NCI-H2196 (cell line): ENCODE data around the gene STRN4.
A peak's percentile ranks its signal among the peaks of the same experiment; 100 is the strongest.
"Not testable (repeated sequence)": the region's sequence is repeated elsewhere in the genome, so short reads cannot be mapped to it uniquely, and the experiment has no call there.

Experiments
- DNase-seq: peaks from one replicate; lab custom pipeline; 2025; ENCODE audit not compliant: unreplicated experiment; lab: John Stamatoyannopoulos, UW

The STRN4 gene

GRCh38 chr19:46775642-46776258 lies 29.5 kb upstream of the STRN4 start:
- no peak for DNase-seq

DNA sequence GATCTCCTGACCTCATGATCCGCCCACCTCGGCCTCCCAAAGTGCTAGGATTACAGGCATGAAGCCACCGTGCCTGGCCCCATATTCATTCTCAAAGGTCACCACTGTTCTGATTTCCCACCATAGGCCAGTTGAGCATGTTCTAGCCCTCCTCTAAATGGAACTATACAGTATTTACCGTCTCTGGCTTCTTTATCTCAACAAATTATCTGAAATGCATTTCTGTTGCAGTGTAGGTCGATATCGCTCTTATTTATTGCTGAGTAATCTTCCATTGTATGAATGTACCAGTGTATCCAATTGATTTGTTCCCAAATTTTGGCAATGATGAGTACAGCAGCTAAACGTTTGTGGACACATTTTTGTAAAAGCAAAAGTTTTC lies 26.8 kb upstream of the STRN4 start:
- no peak for DNase-seq

DNA sequence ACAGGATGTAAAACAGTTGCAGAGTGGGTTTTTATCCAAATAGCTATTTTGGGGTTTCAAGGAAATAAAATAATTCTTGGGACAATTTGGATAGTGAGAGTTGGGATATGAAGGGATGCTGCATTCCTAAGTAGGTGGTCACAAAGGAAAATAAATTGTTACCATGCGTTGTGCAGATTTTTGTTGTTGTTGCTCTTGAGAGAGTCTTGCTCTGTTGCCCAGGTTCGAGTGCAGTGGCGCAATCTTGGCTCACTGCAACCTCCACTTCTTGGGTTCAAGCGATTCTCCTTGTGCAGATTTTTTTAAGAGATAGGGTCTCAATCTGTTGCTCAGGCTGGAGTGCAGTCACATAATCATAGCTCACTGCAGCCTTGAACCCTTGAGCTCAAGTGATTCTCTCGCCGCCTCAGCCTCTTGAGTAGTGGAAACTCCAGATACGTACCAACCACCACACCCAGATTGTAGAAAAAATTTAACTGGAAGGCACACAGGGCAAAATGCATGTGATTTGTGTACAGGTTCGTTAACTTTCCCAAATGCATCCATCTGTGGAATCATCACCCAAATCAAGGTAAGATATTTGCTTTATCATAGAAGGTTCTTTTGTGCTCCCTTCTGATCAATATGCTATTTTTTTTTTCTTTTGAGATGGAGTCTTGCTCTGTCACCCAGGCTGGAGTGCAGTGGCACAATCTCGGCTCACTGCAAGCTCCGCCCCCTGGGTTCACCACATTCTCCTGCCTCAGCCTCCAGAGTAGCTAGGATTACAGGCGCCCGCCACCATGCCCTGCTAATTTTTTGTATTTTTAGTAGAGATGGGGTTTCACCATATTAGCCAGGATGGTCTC lies 26.1 kb upstream of the STRN4 start:
- DNase-seq = no peak

DNA sequence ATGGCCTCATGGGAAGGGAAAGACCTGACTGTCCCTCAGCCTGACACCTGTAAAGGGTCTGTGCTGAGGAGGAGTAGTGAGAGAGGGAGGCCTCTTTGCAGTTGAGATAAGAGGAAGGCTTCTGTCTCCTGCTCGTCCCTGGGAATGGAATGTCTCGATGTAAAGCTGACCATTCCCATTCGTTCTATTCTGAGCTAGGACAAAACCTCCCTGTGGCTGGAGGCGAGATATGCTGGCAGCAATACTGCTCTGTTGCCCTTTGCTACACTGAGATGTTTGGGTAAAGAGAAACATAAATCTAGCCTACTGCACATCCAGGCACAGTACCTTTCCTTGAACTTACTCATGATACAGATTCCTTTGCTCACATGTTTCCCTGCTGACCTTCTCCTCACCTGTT lies 22.5 kb upstream of the STRN4 start:
- not testable (repeated sequence) for DNase-seq

DNA sequence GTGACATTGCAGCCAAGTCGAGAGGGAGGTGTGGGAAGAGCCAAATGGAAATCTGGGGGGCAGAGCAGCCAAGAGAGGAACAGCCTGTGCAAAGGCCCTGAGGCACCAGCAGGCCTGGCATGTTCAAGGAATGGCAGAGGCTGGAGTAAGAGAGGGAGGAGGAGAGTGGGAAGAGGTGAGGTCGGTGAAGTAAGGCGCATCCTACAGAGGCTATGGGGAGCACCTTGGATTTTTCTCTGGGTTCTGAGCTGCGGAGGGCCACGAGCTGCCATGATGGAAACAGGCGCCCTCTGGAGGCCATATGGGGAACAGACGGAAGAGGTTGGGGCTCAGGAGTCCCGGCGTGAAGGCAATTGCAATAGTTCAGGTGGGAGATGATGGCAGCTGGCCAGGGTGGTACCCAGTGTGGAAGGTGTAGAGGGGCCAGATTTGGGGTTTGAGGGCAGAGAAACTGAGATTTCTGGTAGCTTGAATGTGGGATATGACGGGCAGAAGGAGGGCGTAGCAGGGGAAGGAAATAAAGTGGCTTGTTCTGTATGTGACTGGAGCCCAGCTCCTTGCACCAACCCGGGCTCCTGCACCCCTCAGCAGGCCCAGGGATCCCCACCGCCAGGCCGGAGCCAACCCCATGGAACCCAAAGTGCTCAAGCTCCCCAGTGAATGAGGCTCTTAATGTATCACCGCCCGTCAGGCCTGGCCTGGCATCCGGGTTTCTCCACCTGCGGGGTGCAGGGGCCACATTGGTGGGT lies 20.5 kb upstream of the STRN4 start:
- DNase-seq = peak; percentile 41

DNA sequence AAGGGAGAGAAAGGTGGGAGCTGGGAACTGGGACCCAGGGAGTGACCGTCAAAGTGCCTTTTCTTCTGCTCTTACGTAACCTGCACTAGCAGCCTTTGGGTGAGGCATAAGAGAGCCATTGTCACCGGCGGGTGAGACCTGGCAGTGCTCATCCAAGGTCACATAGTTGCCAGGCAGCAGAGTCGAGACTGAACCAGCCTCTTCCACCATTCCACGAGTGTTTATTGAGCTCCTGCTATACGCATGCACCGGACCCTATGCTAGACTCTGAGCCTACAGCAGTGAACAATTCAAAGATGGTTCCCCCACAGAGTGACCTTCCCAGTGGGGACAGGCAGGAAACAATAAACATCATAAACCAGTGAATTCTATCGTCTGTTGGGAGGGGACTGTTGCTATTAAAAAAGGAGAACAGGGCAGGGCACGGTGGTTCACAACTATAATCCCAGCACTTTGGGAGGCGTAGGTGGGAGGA lies 18.6 kb upstream of the STRN4 start:
- no peak for DNase-seq

DNA sequence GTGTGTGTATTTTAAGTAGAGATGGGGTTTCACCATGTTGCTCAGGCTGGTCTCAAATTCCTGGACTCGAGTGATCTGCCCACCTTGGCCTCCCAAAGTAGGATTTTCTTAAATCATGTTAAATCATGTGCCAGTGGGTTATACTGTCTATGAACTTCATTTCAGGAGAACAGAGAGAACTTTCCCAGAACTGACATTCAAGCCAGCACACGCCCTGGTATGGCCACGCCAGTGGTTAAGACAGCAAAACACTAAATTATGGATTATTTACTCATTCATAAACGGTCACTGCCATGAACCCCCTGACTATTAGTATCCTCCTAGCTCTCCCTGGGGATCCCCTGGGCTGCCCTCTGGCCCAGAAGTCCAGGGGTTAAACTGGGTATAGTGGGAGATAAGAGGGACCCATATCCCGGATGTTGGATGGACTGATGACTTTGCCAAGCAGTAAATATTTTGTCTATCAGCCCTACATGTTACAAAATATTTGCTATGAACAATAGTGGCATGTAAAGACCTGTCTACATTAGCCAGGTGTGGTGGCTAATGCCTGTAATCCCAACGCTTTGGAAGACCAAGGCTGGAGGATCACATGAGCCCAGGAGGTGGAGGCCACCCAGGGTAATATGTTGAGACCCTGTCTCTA lies 16.1 kb upstream of the STRN4 start:
- no peak for DNase-seq

GRCh38 chr19:46761418-46761831 lies 15.2 kb upstream of the STRN4 start:
- DNase-seq = no peak

DNA sequence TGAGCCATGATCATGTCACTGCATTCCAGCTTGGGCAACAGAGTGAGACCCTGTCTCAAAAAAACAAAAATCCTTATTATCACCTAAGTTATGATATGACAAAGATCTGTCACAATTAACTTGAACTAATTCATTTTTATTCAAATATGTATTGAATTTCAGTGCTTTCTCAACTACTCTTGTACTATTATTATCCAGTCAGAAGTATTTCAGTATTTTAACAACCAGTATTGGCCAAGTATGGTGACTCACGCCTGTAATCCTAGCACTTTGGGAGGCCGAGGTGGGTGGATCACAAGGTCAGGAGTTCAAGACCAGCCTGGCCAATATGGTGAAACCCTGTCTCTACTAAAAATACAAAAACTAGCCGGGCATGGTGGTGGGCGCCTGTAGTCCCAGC lies 14.6 kb upstream of the STRN4 start:
- DNase-seq = not testable (repeated sequence)

DNA sequence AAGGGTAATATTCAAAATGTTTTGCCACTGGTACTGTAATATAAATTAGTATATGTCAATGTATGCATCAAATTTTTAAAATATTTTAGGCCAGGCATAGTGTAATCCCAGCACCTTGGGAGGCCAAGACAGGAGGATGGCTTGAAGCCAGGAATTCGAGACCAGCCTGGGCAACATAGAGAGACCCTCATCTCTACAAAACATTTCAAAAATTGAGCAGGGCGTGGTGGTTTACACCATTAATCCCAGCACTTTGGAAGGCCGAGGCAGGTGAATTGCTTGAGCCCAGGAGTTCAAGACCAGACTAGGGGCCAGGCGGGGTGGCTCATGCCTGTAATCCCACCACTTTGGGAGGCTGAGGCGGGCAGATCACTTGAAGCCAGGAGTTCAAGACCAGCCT lies 14.1 kb upstream of the STRN4 start:
- DNase-seq = no peak

- DNase-seq = no peak
Observed at GRCh38 chr19:46759817-46760333, 13.6 kb upstream of the STRN4 start.

- no peak for DNase-seq
Observed at GRCh38 chr19:46759206-46759605, 13.0 kb upstream of the STRN4 start.

- no peak for DNase-seq
Observed at GRCh38 chr19:46756544-46756888, 10.3 kb upstream of the STRN4 start.

DNA sequence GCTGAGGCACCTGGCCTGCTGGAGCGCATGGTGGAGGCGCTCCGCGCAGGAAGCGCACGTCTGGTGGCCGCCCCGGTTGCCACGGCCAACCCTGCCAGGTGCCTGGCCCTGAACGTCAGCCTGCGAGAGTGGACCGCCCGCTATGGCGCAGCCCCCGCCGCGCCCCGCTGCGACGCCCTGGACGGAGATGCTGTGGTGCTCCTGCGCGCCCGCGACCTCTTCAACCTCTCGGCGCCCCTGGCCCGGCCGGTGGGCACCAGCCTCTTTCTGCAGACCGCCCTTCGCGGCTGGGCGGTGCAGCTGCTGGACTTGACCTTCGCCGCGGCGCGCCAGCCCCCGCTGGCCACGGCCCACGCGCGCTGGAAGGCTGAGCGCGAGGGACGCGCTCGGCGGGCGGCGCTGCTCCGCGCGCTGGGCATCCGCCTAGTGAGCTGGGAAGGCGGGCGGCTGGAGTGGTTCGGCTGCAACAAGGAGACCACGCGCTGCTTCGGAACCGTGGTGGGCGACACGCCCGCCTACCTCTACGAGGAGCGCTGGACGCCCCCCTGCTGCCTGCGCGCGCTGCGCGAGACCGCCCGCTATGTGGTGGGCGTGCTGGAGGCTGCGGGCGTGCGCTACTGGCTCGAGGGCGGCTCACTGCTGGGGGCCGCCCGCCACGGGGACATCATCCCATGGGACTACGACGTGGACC lies 9.7 kb upstream of the STRN4 start:
- no peak for DNase-seq

- no peak for DNase-seq
Observed at GRCh38 chr19:46755077-46755852, 9.0 kb upstream of the STRN4 start.

DNA sequence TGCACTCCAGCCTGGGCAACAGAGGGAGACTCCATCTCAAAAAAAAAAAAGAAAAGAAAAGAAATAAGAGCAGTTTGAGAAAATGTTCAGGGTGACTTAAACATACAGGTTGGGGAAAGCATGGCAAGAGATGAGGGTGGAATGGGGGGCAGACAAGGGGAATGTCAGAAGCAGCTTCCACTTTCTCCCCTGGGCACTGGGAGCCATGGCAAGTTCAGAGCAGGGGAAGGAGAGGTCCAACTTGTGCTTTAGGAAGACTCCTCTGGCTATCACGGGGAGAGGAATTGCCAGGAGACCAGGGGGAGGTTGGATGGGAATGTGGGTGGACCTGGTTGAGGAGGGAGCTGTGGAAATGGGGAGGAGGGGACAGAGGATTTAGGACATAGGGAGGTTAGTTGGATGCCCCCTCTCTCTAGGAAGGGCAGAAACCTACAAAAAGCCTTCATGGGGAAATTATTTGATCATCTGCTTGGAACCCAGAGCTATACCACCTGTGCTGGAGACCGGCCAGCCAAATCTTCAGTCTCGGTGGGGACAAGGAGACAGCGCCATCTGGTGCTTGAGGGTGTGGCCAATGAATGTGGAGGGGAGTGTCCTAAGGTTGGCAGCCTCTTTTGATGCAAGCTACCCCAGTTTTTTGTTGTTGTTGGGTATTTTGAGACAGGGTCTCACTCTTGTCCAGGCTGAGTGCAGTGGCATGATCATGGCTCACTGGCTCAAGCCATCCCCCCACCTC lies 7.3 kb upstream of the STRN4 start:
- peak; percentile 73 for DNase-seq

DNA sequence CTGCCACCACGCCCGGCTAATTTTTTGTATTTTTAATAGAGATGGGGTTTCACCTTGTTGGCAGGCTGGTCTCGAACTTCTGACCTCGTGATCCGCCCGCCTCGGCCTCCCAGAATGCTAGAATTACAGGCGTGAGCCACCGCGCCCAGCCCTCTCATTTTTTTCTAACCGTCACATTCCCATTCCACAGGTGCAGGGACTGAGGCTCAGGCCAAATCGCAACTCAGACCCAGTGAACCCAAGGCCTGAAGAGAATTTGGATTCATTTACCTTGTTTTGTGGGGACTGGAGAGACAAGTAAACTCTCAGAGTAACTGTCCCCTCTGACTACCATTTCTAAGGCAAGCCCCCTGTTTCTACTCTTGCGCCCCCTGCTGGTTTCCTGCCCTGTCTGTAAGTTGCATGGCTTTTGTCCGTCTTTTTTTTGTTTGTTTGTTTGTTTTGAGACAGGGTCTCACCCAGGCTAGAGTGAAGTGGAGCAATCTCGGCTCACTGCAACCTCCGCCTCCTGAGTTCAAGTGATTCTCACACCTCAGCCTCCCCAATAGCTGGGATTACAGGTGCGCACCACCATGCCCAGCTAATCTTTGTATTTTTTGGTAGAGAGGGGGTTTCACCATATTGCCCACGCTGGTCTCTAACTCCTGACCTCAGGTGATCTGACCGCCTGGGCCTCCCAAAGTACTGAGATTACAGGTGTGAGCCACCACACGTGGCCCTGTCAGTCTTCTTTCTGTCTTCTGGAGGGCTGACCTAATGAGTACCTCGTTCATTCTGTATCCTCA lies 2.3 kb upstream of the STRN4 start:
- DNase-seq = peak; percentile 18

DNA sequence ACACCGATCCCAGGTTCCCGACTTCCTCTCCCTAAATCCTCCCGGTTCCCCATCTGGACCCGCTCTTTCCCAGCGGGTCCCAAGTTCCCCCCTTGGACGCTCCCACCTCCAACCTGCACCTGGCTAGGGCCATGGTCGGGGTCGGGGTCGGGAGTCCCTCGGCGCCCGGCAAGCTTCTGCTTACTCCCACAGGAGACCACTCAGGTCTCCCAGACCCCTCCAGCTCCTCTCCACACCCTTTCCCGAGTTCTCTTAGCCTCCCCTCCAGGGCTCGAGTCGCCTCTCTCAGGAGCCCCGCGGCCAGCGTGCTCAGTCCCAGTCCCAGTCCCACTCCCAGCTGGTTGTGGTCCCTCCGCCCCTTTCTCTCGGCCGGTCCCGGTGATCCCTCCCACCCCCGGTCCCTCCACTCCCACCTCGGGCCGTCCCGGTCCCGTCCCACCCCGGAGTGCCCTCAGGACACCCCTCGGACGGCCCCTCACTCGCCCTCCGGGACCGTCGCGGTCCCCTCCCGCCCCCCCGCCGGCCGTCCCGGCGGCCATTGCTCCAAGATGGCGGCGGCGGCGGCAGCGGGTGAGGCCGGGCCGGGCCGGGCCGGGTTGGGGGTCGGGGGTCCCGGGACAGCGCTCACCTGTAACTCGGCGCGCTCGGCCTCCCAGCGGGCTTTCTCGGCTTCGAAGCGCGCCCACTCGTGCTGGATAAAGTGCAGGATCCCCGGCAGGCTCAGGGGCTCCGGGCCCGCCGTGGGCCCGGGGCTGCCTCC lies 549 bp downstream of the STRN4 start, which contains the start of gene FKRP:
Gene FKRP, plus strand, starts transcription at position 537 of the 760 bp plus-strand sequence. CDS start 9,394 bp downstream, outside the sequence.
- no peak for DNase-seq
